Neural cell (in vitro differentiated cells): ENCODE data around the gene KLHL28. TPM values are rescaled to one million over a fixed set of nuclear protein-coding genes. Genes with fewer than 3 reads are reported as not detected.
A peak's percentile ranks its signal among the peaks of the same experiment; 100 is the strongest.

Experiments
- H2AFZ ChIP-seq: fragments of 200-600, 300-800 bp; sonication (generic), shearing (Covaris generic); 2 replicates; pipeline ENCODE4 v1.6.0; 2014; ENCODE audit warnings: low read depth, mild to moderate bottlenecking, antibody characterized with exemption, low read length, moderate library complexity
- H3F3A ChIP-seq: fragments of 200-600 bp; shearing (Covaris generic); 2 replicates; pipeline ENCODE4 v1.6.1; 2016; ENCODE audit warnings: mild to moderate bottlenecking, moderate library complexity, mixed read lengths, antibody characterized with exemption, low read length; ENCODE audit not compliant: insufficient read depth, poor library complexity, severe bottlenecking
- H3K27ac ChIP-seq: fragments of 200-600, 300-800 bp; sonication (generic), shearing (Covaris generic); 2 replicates; pipeline ENCODE4 v1.5.1; 2014; ENCODE audit warnings: mild to moderate bottlenecking, low read length, moderate library complexity
- H3K27me3 ChIP-seq: fragments of 300-800, 200-600 bp; sonication (generic), shearing (Covaris generic); 2 replicates; pipeline ENCODE4 v1.6.0; 2014; ENCODE audit warnings: mild to moderate bottlenecking, low read depth, low read length, moderate library complexity; ENCODE audit not compliant: insufficient read depth
- H3K36me3 ChIP-seq: fragments of 300-800, 200-600 bp; sonication (generic), shearing (Covaris generic); 2 replicates; pipeline ENCODE4 v1.5.1; 2014; ENCODE audit warnings: mild to moderate bottlenecking, antibody characterized with exemption, low read length, moderate library complexity; ENCODE audit not compliant: insufficient read depth
- H3K4me2 ChIP-seq: fragments of 300-800, 200-600 bp; sonication (generic), shearing (Covaris generic); 2 replicates; pipeline ENCODE4 v1.6.0; 2014; ENCODE audit warnings: mild to moderate bottlenecking, low read length
- H3K4me3 ChIP-seq: fragments of 300-800, 200-600 bp; sonication (generic), shearing (Covaris generic); 2 replicates; pipeline ENCODE4 v1.5.1; 2014; ENCODE audit warnings: mild to moderate bottlenecking, low read length, moderate library complexity
- H3K79me2 ChIP-seq: fragments of 200-600 bp; shearing (Covaris generic); replicated peaks from 2 replicates; pipeline ENCODE4 v1.6.0; 2014; ENCODE audit warnings: mild to moderate bottlenecking, low read length, moderate library complexity; ENCODE audit not compliant: insufficient read depth
- H3K9ac ChIP-seq: fragments of 300-800, 200-600 bp; sonication (generic), shearing (Covaris generic); 2 replicates; pipeline ENCODE4 v1.6.1; 2016; ENCODE audit warnings: mild to moderate bottlenecking, low read length, mixed read lengths
- H3K9me2 ChIP-seq: fragments of 200-600 bp; shearing (Covaris generic); 2 replicates; pipeline ENCODE4 v1.6.1; 2016; ENCODE audit warnings: mild to moderate bottlenecking, low read length, mixed read lengths; ENCODE audit not compliant: insufficient read depth
- H3K9me3 ChIP-seq: fragments of 200-600, 300-800 bp; sonication (generic), shearing (Covaris generic); 2 replicates; pipeline ENCODE4 v1.6.1; 2016; ENCODE audit warnings: mild to moderate bottlenecking, mixed run types, low read length, moderate library complexity, mixed read lengths
- H4K20me1 ChIP-seq: fragments of 200-600 bp; shearing (Covaris generic); 2 replicates; pipeline ENCODE4 v1.6.1; 2016; ENCODE audit warnings: mild to moderate bottlenecking, mixed run types; ENCODE audit not compliant: insufficient read depth
- EP300 ChIP-seq: fragments of 450-650 bp; conservative IDR thresholded peaks from 2 replicates; pipeline ENCODE4 v1.6.1; 2014; ENCODE audit warnings: antibody characterized with exemption, mild to moderate bottlenecking, moderate library complexity; ENCODE audit not compliant: poor library complexity, severe bottlenecking
- MXI1 ChIP-seq: fragments of 450-650 bp; conservative IDR thresholded peaks from 2 replicates; pipeline ENCODE4 v1.6.1; 2014; ENCODE audit warnings: antibody characterized with exemption, mild to moderate bottlenecking; ENCODE audit not compliant: poor library complexity, severe bottlenecking
- POLR2AphosphoS5 ChIP-seq: IDR thresholded peaks from 2 replicates; pipeline ENCODE4 v1.6.1; 2012
- RAD21 ChIP-seq: fragments of 450-650 bp; conservative IDR thresholded peaks from 2 replicates; pipeline ENCODE4 v1.6.1; 2014; ENCODE audit warnings: antibody characterized with exemption, mild to moderate bottlenecking, moderate library complexity
- REST ChIP-seq: IDR thresholded peaks from 2 replicates; pipeline ENCODE4 v1.6.1; 2012; ENCODE audit warnings: borderline replicate concordance
- SMC3 ChIP-seq: fragments of 450-650 bp; conservative IDR thresholded peaks from 2 replicates; pipeline ENCODE4 v1.6.1; 2014; ENCODE audit warnings: antibody characterized with exemption, mild to moderate bottlenecking, moderate library complexity; ENCODE audit not compliant: poor library complexity
- TAF1 ChIP-seq: IDR thresholded peaks from 2 replicates; pipeline ENCODE4 v1.6.1; 2012; ENCODE audit warnings: low read depth
- polyA plus RNA-seq: library from polyadenylated mRNA; depleted of rRNA; stranded (reverse); fragments of >200 nt; gene quantifications from 2 replicates; pipeline ENCODE4 v1.2.3, GENCODE V29; 2014
- TF ChIP-seq, protein P1 (sequence below): fragments of 450-650 bp; IDR thresholded peaks from 2 replicates; pipeline ENCODE4 v1.5.1; 2014; ENCODE audit warnings: antibody characterized with exemption, mild to moderate bottlenecking, moderate library complexity; ENCODE audit not compliant: poor library complexity, severe bottlenecking

The KLHL28 gene
- polyA plus RNA-seq, 1 donor from 2014 or later, result 17.4 TPM

DNA sequence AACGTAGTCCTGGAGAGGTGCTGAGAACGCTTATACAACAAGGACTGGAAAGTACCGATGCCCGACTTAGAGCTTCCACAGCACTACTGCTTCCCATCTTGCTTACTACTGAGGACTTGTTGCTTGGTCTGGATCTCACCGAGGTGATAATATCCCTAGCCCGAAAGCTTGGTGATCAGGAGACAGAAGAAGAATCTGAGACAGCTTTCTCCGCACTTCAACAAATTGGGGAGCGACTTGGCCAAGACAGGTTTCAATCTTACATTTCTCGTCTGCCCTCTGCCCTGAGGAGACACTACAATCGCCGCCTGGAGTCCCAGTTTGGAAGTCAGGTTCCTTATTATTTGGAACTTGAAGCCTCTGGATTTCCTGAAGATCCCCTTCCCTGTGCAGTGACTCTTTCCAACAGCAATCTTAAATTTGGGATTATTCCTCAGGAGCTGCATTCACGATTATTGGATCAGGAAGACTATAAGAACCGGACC lies 1.3 kb upstream of the KLHL28 start:
- Histone ChIP-seq H3K4me3 (peak overlapping the region; percentile 85), H3K27me3 (no peaks in the 10 kb centered on the region), H3K9me3 (no peaks in the 10 kb centered on the region), H3K36me3 (no peaks in the 10 kb centered on the region), H4K20me1 (peaks cover 3% of the 10 kb centered on the region), H3K9me2 (no peaks in the 10 kb centered on the region), H2AFZ (no peak overlapping the region), H3K9ac (peak overlapping the region; percentile 89), H3K4me2 (peak overlapping the region; percentile 85), H3K27ac (peak overlapping the region; percentile 95), H3F3A (peaks cover 7% of the 10 kb centered on the region), H3K79me2 (peaks cover 81% of the 10 kb centered on the region)
- TF ChIP-seq SMC3 (no peak), MXI1 (no peak), POLR2AphosphoS5 (no peak), RAD21 (no peak), REST (no peak), TAF1 (no peak), EP300 (no peak)
- TF ChIP-seq, protein P1, sequence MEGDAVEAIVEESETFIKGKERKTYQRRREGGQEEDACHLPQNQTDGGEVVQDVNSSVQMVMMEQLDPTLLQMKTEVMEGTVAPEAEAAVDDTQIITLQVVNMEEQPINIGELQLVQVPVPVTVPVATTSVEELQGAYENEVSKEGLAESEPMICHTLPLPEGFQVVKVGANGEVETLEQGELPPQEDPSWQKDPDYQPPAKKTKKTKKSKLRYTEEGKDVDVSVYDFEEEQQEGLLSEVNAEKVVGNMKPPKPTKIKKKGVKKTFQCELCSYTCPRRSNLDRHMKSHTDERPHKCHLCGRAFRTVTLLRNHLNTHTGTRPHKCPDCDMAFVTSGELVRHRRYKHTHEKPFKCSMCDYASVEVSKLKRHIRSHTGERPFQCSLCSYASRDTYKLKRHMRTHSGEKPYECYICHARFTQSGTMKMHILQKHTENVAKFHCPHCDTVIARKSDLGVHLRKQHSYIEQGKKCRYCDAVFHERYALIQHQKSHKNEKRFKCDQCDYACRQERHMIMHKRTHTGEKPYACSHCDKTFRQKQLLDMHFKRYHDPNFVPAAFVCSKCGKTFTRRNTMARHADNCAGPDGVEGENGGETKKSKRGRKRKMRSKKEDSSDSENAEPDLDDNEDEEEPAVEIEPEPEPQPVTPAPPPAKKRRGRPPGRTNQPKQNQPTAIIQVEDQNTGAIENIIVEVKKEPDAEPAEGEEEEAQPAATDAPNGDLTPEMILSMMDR, result no peak

GRCh38 chr14:44962334-44963043 lies 742 bp upstream of the KLHL28 start:
- Histone ChIP-seq H3K9ac (peak overlapping the region; percentile 89), H3K79me2 (peaks cover 81% of the 10 kb centered on the region), H3K27ac (peak overlapping the region; percentile 95), H3K36me3 (no peaks in the 10 kb centered on the region), H3K4me3 (peak overlapping the region; percentile 85), H4K20me1 (peaks cover 3% of the 10 kb centered on the region), H2AFZ (peak overlapping the region; percentile 86), H3K4me2 (peak overlapping the region; percentile 85), H3K27me3 (no peaks in the 10 kb centered on the region), H3K9me2 (no peaks in the 10 kb centered on the region), H3K9me3 (no peaks in the 10 kb centered on the region), H3F3A (peaks cover 7% of the 10 kb centered on the region)
- TF ChIP-seq SMC3 (no peak), MXI1 (peak; percentile 75), REST (peak; percentile 37)
